H9 (cell line): ENCODE data around the gene KLF16. TPM values are rescaled to one million over a fixed set of nuclear protein-coding genes. Genes with fewer than 3 reads are reported as not detected.

Source experiments
- DNase-seq: peaks from one replicate; pipeline ENCODE4 v3.0.0-alpha.2; 2017
- H2AFZ ChIP-seq: one replicate; pipeline ENCODE4 v1.6.1; 2013; ENCODE audit warnings: mild to moderate bottlenecking, low read length, control low read depth, moderate library complexity
- H2AK5ac ChIP-seq: 2 replicates; pipeline ENCODE4 v1.6.1; 2013; ENCODE audit warnings: low read length, control low read depth, mixed read lengths; ENCODE audit not compliant: insufficient read length
- H2BK120ac ChIP-seq: one replicate; pipeline ENCODE4 v1.6.1; 2013; ENCODE audit warnings: low read depth, mild to moderate bottlenecking, low read length, control low read depth, inconsistent platforms; ENCODE audit not compliant: poor library complexity, severe bottlenecking
- H2BK12ac ChIP-seq: 2 replicates; pipeline ENCODE4 v1.6.1; 2013; ENCODE audit warnings: low read length, control low read depth, mixed read lengths, low read depth; ENCODE audit not compliant: insufficient read length
- H2BK15ac ChIP-seq: 2 replicates; pipeline ENCODE4 v1.6.1; 2013; ENCODE audit warnings: low read depth, low read length, control low read depth
- H2BK20ac ChIP-seq: one replicate; pipeline ENCODE4 v1.6.1; 2013; ENCODE audit warnings: low read depth, mild to moderate bottlenecking, low read length, control low read depth, inconsistent platforms; ENCODE audit not compliant: poor library complexity, severe bottlenecking
- H2BK5ac ChIP-seq: 2 replicates; pipeline ENCODE4 v1.6.1; 2013; ENCODE audit warnings: low read length, control low read depth, mixed read lengths; ENCODE audit not compliant: insufficient read length
- H3K14ac ChIP-seq: 2 replicates; pipeline ENCODE4 v1.6.1; 2013; ENCODE audit warnings: low read length, control low read depth; ENCODE audit not compliant: insufficient read depth
- H3K18ac ChIP-seq: 2 replicates; pipeline ENCODE4 v1.6.1; 2013; ENCODE audit warnings: low read depth, mild to moderate bottlenecking, mixed read lengths, low read length, control low read depth; ENCODE audit not compliant: insufficient read length
- H3K23ac ChIP-seq: 2 replicates; pipeline ENCODE4 v1.6.1; 2013; ENCODE audit warnings: low read length, control low read depth, mixed read lengths, low read depth; ENCODE audit not compliant: insufficient read length
- H3K23me2 ChIP-seq: 2 replicates; pipeline ENCODE4 v1.6.1; 2013; ENCODE audit warnings: low read depth, mild to moderate bottlenecking, mixed read lengths, low read length, control low read depth; ENCODE audit not compliant: insufficient read length, poor library complexity, severe bottlenecking
- H3K27ac ChIP-seq: 2 replicates; pipeline ENCODE4 v1.5.1; 2013; ENCODE audit warnings: low read length, control low read depth, mixed read lengths, low read depth; ENCODE audit not compliant: insufficient read length
- H3K27me3 ChIP-seq: 2 replicates; pipeline ENCODE4 v1.6.1; 2013; ENCODE audit warnings: low read length, control low read depth, inconsistent platforms; ENCODE audit not compliant: insufficient read depth
- H3K4ac ChIP-seq: 2 replicates; pipeline ENCODE4 v1.6.1; 2013; ENCODE audit warnings: low read depth, mild to moderate bottlenecking, control low read depth, inconsistent platforms, low read length, moderate library complexity
- H3K4me1 ChIP-seq: 2 replicates; pipeline ENCODE4 v1.6.1; 2013; ENCODE audit warnings: low read length, control low read depth, inconsistent platforms; ENCODE audit not compliant: insufficient read depth
- H3K4me2 ChIP-seq: 2 replicates; pipeline ENCODE4 v1.6.1; 2013; ENCODE audit warnings: low read length, control low read depth, mixed read lengths; ENCODE audit not compliant: insufficient read length, insufficient read depth
- H3K56ac ChIP-seq: 2 replicates; pipeline ENCODE4 v1.6.1; 2013; ENCODE audit warnings: low read depth, mild to moderate bottlenecking, mixed read lengths, low read length, control low read depth; ENCODE audit not compliant: insufficient read length
- H3K79me1 ChIP-seq: 2 replicates; pipeline ENCODE4 v1.6.1; 2013; ENCODE audit warnings: low read depth, mild to moderate bottlenecking, moderate library complexity, low read length, control low read depth, inconsistent platforms; ENCODE audit not compliant: insufficient read depth, poor library complexity, severe bottlenecking
- H3K79me2 ChIP-seq: 2 replicates; pipeline ENCODE4 v1.6.1; 2013; ENCODE audit warnings: low read length, control low read depth, inconsistent platforms; ENCODE audit not compliant: insufficient read depth
- H3K9ac ChIP-seq: 2 replicates; pipeline ENCODE4 v1.6.1; 2013; ENCODE audit warnings: low read length, control low read depth, mixed read lengths; ENCODE audit not compliant: insufficient read length; ENCODE audit errors: extremely low read depth
- H3K9me3 ChIP-seq: one replicate; pipeline ENCODE4 v1.6.1; 2013; ENCODE audit warnings: low read depth, low read length, inconsistent platforms; ENCODE audit not compliant: control insufficient read depth
- H3T11ph ChIP-seq: one replicate; pipeline ENCODE4 v1.6.1; 2013; ENCODE audit warnings: mild to moderate bottlenecking, low read length, control low read depth, inconsistent platforms
- H4K20me1 ChIP-seq: one replicate; pipeline ENCODE4 v1.6.1; 2013; ENCODE audit not compliant: control insufficient read depth, insufficient read length, insufficient read depth
- H4K5ac ChIP-seq: 2 replicates; pipeline ENCODE4 v1.6.1; 2013; ENCODE audit warnings: low read depth, mild to moderate bottlenecking, mixed read lengths, low read length, control low read depth; ENCODE audit not compliant: insufficient read length
- H4K8ac ChIP-seq: replicated peaks from 2 replicates; pipeline ENCODE4 v1.6.1; 2013; ENCODE audit warnings: low read length, control low read depth, mixed read lengths, low read depth; ENCODE audit not compliant: insufficient read length
- H4K91ac ChIP-seq: 2 replicates; pipeline ENCODE4 v1.6.1; 2013; ENCODE audit warnings: low read depth, mild to moderate bottlenecking, moderate library complexity, mixed read lengths, low read length, control low read depth; ENCODE audit not compliant: insufficient read length
- H3K27ac Mint-ChIP-seq, 3 experiments: 2 replicates in 2 of 3; 3 replicates in 1 of 3; pipeline ENCODE4 v1.8.0; 2020 to 2021; ENCODE audit warnings: mixed read lengths in 3 of 3, mild to moderate bottlenecking in 1 of 3, moderate library complexity in 1 of 3
- H3K27me3 Mint-ChIP-seq: 2 replicates; pipeline ENCODE4 v1.8.0; 2021; ENCODE audit warnings: low read depth, mild to moderate bottlenecking, moderate library complexity, mixed read lengths
- H3K36me3 Mint-ChIP-seq, 3 experiments: 2 replicates in 2 of 3; 3 replicates in 1 of 3; pipeline ENCODE4 v1.8.0; 2020 to 2021; ENCODE audit warnings: low read depth in 3 of 3, mixed read lengths in 3 of 3; ENCODE audit not compliant: insufficient read depth in 1 of 3
- H3K4me1 Mint-ChIP-seq, 2 experiments: 2 replicates each; pipeline ENCODE4 v1.8.0; 2020; ENCODE audit warnings: mixed read lengths in 2 of 2
- H3K4me3 Mint-ChIP-seq, 2 experiments: 2 replicates in 1 of 2; 3 replicates in 1 of 2; pipeline ENCODE4 v1.8.0; 2020 to 2021; ENCODE audit warnings: mild to moderate bottlenecking in 2 of 2, mixed read lengths in 2 of 2, moderate library complexity in 1 of 2
- H3K9me3 Mint-ChIP-seq, 2 experiments: 2 replicates in 1 of 2; 3 replicates in 1 of 2; pipeline ENCODE4 v1.8.0; 2020; ENCODE audit warnings: mild to moderate bottlenecking in 2 of 2, mixed read lengths in 2 of 2, moderate library complexity in 1 of 2
- WGBS: extraction: QIAGEN DNeasy Blood & Tissue Kit; methylation state at CpG from one replicate; pipeline ENCODE4 v1.1.7; 2013; ENCODE audit warnings: missing lambda C conversion rate, low lambda C conversion rate, mixed read lengths; ENCODE audit not compliant: insufficient read length; ENCODE audit errors: extremely low coverage; 5-methylcytosine and 5-hydroxymethylcytosine counted together
- total RNA-seq: library from RNA; stranded (reverse); gene quantifications from 2 replicates; pipeline ENCODE4 v1.2.1, GENCODE V29; 2021
- TF ChIP-seq, protein P1 (sequence below): fragments of 200-600 bp; sonication (generic); conservative IDR thresholded peaks from 3 replicates; pipeline ENCODE4 v1.8.0; 2021; ENCODE audit warnings: antibody characterized with exemption, mild to moderate bottlenecking

KLF16 gene
- total RNA-seq, 1 experiment from 2014 or later = 66.8 TPM

DNA sequence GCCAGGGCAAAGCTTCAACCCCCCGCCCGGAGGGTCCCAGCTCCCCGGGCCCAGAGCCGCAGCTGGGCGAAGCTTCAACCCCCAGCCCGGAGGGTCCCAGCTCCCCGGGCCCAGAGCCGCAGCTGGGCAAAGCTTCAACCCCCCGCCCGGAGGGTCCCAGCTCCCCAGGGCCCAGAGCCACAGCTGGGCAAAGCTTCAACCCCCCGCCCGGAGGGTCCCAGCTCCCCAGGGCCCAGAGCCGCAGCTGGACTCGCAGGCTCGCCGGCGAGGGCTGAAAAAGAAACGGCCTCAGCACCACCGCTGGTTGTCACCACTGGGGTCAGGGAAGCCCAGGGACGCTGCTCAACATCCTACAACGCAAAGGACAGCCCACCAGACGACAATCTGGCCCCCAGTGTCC is 20.3 kb downstream of the KLF16 start:
- Histone ChIP-seq H3K4ac (no peak overlapping the region), H2AFZ (no peak overlapping the region), H2BK20ac (no peak overlapping the region), H3K79me2 (peaks cover 30% of the 10 kb centered on the region; the same call in 1 of the 2 replicates), H3K18ac (no peak overlapping the region), H3K14ac (no peak overlapping the region), H3K4me2 (no peak overlapping the region), H4K5ac (no peak overlapping the region), H4K8ac (no peak overlapping the region), H2AK5ac (no peak overlapping the region), H3K27me3 (no peaks in the 10 kb centered on the region), H3K23me2 (peaks cover 7% of the 10 kb centered on the region), H3K79me1 (peaks cover 12% of the 10 kb centered on the region), H3K23ac (no peak overlapping the region), H3K9ac (no peak overlapping the region), H3K56ac (no peak overlapping the region), H2BK12ac (no peak overlapping the region), H3K27ac (no peak overlapping the region), H3T11ph (no peak overlapping the region), H4K20me1 (peaks cover 5% of the 10 kb centered on the region), H2BK15ac (no peak overlapping the region), H3K4me1 (no peaks in the 10 kb centered on the region), H2BK5ac (no peak overlapping the region), H3K9me3 (no peaks in the 10 kb centered on the region), H2BK120ac (no peak overlapping the region), H4K91ac (no peak overlapping the region)
- Mint-ChIP-seq H3K4me3 (no peak overlapping the region), H3K4me1 (peaks cover 11 to 23% of the 10 kb centered on the region in 2 experiments), H3K27ac (no peak overlapping the region), H3K9me3 (no peaks in the 10 kb centered on the region), H3K36me3 (peaks cover 0 to 11% (median 0%) of the 10 kb centered on the region in 3 experiments; a peak in 3 of 7 replicates), H3K27me3 (no peaks in the 10 kb centered on the region)
- no CpG with 5 or more reads among the region's 22 CpGs for WGBS
- DNase-seq = no peak
- TF ChIP-seq, protein P1, sequence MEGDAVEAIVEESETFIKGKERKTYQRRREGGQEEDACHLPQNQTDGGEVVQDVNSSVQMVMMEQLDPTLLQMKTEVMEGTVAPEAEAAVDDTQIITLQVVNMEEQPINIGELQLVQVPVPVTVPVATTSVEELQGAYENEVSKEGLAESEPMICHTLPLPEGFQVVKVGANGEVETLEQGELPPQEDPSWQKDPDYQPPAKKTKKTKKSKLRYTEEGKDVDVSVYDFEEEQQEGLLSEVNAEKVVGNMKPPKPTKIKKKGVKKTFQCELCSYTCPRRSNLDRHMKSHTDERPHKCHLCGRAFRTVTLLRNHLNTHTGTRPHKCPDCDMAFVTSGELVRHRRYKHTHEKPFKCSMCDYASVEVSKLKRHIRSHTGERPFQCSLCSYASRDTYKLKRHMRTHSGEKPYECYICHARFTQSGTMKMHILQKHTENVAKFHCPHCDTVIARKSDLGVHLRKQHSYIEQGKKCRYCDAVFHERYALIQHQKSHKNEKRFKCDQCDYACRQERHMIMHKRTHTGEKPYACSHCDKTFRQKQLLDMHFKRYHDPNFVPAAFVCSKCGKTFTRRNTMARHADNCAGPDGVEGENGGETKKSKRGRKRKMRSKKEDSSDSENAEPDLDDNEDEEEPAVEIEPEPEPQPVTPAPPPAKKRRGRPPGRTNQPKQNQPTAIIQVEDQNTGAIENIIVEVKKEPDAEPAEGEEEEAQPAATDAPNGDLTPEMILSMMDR = no peak
